Tibial artery (tissue), 4 donors: ENCODE results near the gene FAM219A.
"Not testable (repeated sequence)": the region's sequence is repeated elsewhere in the genome, so short reads cannot be mapped to it uniquely, and the experiment has no call there.

Source experiments
- DNase-seq, 2 donors: peaks; one replicate each; pipeline ENCODE4 v3.0.0-alpha.2; 2019
- H3K27ac ChIP-seq, 2 donors: fragments of 200-600 bp; sonication (generic) in 1 of 2; 1 replicate in 1 of 2; 2 replicates in 1 of 2; pipeline ENCODE4 v1.5.1; 2018 to 2019; ENCODE audit warnings: mild to moderate bottlenecking in 1 of 2
- H3K27me3 ChIP-seq, 2 donors: fragments of 200-600 bp; sonication (generic) in 1 of 2; one replicate each; pipeline versions ENCODE4 v1.5.1 to v1.6.0; 2016 to 2019
- H3K36me3 ChIP-seq, 3 donors: fragments of 200-600 bp; sonication (generic) in 2 of 3; one replicate each; pipeline ENCODE4 v1.5.1; 2016 to 2019; ENCODE audit warnings: mild to moderate bottlenecking in 2 of 3
- H3K4me1 ChIP-seq, 4 donors: fragments of 200-600 bp; sonication (generic) in 2 of 4; 1 replicate in 3 of 4; 2 replicates in 1 of 4; pipeline ENCODE4 v1.5.1; 2016 to 2019
- H3K4me3 ChIP-seq, 2 donors: fragments of 200-600 bp; sonication (generic) in 1 of 2; 1 replicate in 1 of 2; 2 replicates in 1 of 2; pipeline ENCODE4 v1.5.1; 2018 to 2019; ENCODE audit warnings: mild to moderate bottlenecking in 2 of 2
- H3K9me3 ChIP-seq, 3 donors: fragments of 200-600 bp; sonication (generic) in 1 of 3; one replicate each; pipeline ENCODE4 v1.5.1; 2016 to 2019
- CTCF ChIP-seq, 2 experiments: fragments of 200-600 bp in 1 of 2; fragments of 450-650 bp in 1 of 2; IDR thresholded peaks; one replicate each; pipeline ENCODE4 v1.5.1; 2017 to 2019; ENCODE audit warnings: antibody characterized with exemption in 2 of 2, mild to moderate bottlenecking in 1 of 2, moderate library complexity in 1 of 2
- intact Hi-C: fragments of 100-400 bp; cut with DNase I; formaldehyde crosslinking; loops from one replicate; pipeline ENCODE4 v1.15.0; 2023; ENCODE audit warnings: low total_unique reads

Gene FAM219A

GRCh38 chr9:34370970-34371880 lies 87.1 kb downstream of the FAM219A start:
- intact Hi-C loops, result no loop called here
- Histone ChIP-seq H3K9me3 (peaks cover 0 to 12% (median 0%) of the 10 kb centered on the region in 3 donors), H3K27ac (no peak overlapping the region), H3K27me3 (peaks cover 0 to 18% of the 10 kb centered on the region in 2 donors), H3K4me3 (no peak overlapping the region), H3K4me1 (peaks cover 0 to 7% (median 3%) of the 10 kb centered on the region in 4 donors), H3K36me3 (peaks cover 7 to 40% (median 30%) of the 10 kb centered on the region in 3 donors)
- DNase-seq, result no peak
- no peak for TF ChIP-seq CTCF (IDR thresholded peaks at IDR 0.05)

GRCh38 chr9:34370335-34370969 lies 87.9 kb downstream of the FAM219A start:
- intact Hi-C loops, result no loop called here
- no peak overlapping the region for H3K4me3 ChIP-seq

GRCh38 chr9:34369636-34370035 lies 88.7 kb downstream of the FAM219A start:
- Histone ChIP-seq H3K27ac (no peak overlapping the region), H3K4me3 (no peak overlapping the region), H3K27me3 (peaks cover 0 to 18% of the 10 kb centered on the region in 2 donors), H3K9me3 (peaks cover 0 to 12% (median 0%) of the 10 kb centered on the region in 3 donors), H3K36me3 (peaks cover 7 to 40% (median 30%) of the 10 kb centered on the region in 3 donors), H3K4me1 (no peaks in the 10 kb centered on the region)
- no peak for DNase-seq
- intact Hi-C loops, result no loop called here
- no peak for TF ChIP-seq CTCF (IDR thresholded peaks at IDR 0.05)

More at GRCh38 chr9:34370335-34370969, 87.9 kb downstream of the FAM219A start:
- Histone ChIP-seq H3K27ac (no peak overlapping the region), H3K36me3 (peaks cover 7 to 40% (median 30%) of the 10 kb centered on the region in 3 donors), H3K4me1 (no peaks in the 10 kb centered on the region), H3K9me3 (peaks cover 0 to 12% (median 0%) of the 10 kb centered on the region in 3 donors), H3K27me3 (peaks cover 0 to 18% of the 10 kb centered on the region in 2 donors)
- no peak for TF ChIP-seq CTCF (IDR thresholded peaks at IDR 0.05)
- DNase-seq, result no peak

GRCh38 chr9:34368796-34369195 lies 89.6 kb downstream of the FAM219A start:
- DNase-seq, H3K4me3 ChIP-seq, H3K4me1 ChIP-seq, intact Hi-C loops, H3K27ac ChIP-seq: not testable (repeated sequence)
- Histone ChIP-seq H3K27me3 (peaks cover 0 to 18% of the 10 kb centered on the region in 2 donors), H3K36me3 (peaks cover 7 to 40% (median 30%) of the 10 kb centered on the region in 3 donors), H3K9me3 (peaks cover 0 to 12% (median 0%) of the 10 kb centered on the region in 3 donors)

GRCh38 chr9:34367751-34368410 lies 90.5 kb downstream of the FAM219A start:
- H3K4me1 ChIP-seq, DNase-seq, intact Hi-C loops, H3K27ac ChIP-seq, H3K4me3 ChIP-seq: not testable (repeated sequence)
- Histone ChIP-seq H3K27me3 (peaks cover 0 to 18% of the 10 kb centered on the region in 2 donors), H3K36me3 (peaks cover 7 to 40% (median 30%) of the 10 kb centered on the region in 3 donors), H3K9me3 (peaks cover 0 to 12% (median 0%) of the 10 kb centered on the region in 3 donors)

- peaks cover 0 to 4% (median 0%) of the 10 kb centered on the region in 3 donors for H3K9me3 ChIP-seq
- TF ChIP-seq CTCF (IDR thresholded peaks at IDR 0.05), result no peak
- H3K36me3 ChIP-seq, result peaks cover 5 to 25% (median 16%) of the 10 kb centered on the region in 3 donors
- intact Hi-C loops, result no loop called here
- H3K27ac ChIP-seq, result no peak overlapping the region
- H3K4me1 ChIP-seq, result no peaks in the 10 kb centered on the region
- H3K27me3 ChIP-seq, result peaks cover 0 to 5% of the 10 kb centered on the region in 2 donors
- no peak overlapping the region for H3K4me3 ChIP-seq
- DNase-seq, result no peak
These were observed 92.0 kb downstream of the FAM219A start for GRCh38 chr9:34366365-34366764.
